Adrenal gland (tissue), 5 donors: Measurements from ENCODE around the gene SPAG6.

Source experiments
- CTCF ChIP-seq, 6 experiments: fragments of 450-650 bp in 4 of 6; fragments of 200-600 bp in 2 of 6; sonication (generic) in 1 of 6; IDR thresholded peaks; 1 replicate in 5 of 6; 2 replicates in 1 of 6; pipeline versions ENCODE4 v1.5.1 to v1.8.0; 2016 to 2021; ENCODE audit warnings: antibody characterized with exemption in 6 of 6, mild to moderate bottlenecking in 2 of 6, moderate library complexity in 1 of 6
- POLR2A ChIP-seq, 2 donors: fragments of 450-650 bp; IDR thresholded peaks; one replicate each; pipeline ENCODE4 v1.6.1; 2017; ENCODE audit warnings: antibody characterized with exemption in 2 of 2, mild to moderate bottlenecking in 2 of 2, moderate library complexity in 1 of 2
- donor health status: DM: no; HTN: no; CAD: no.

GRCh38 chr10:22310928-22311327, 34.4 kb upstream of the SPAG6 start:
- TF ChIP-seq POLR2A (IDR thresholded peaks at IDR 0.05) (no peak), CTCF (IDR thresholded peaks at IDR 0.05) (no peak)
